GM10248 (cell line): Measurements from ENCODE around the gene MTA1.

Experiments
- CTCF ChIA-PET: fragments of 300-600 bp; sonication (Branson Sonifier 250); formaldehyde crosslinking; extraction: SDS; loops from one replicate; lab custom pipeline; 2021; ENCODE audit warnings: antibody characterized with exemption; lab: Yijun Ruan, JAX
- POLR2A ChIA-PET: fragments of 350-650 bp; sonication (Branson Sonifier 250); formaldehyde crosslinking; extraction: SDS; loops from one replicate; lab custom pipeline; 2020; ENCODE audit warnings: antibody characterized with exemption; lab: Yijun Ruan, JAX
- DNase-seq: peaks from one replicate; pipeline ENCODE4 v3.0.0; 2012; ENCODE audit errors: extremely low spot score
- TF ChIP-seq, protein P1 (sequence below): IDR thresholded peaks from 2 replicates; pipeline ENCODE4 v1.5.1; 2012; ENCODE audit warnings: mild to moderate bottlenecking, low read depth; ENCODE audit errors: extremely low read depth, missing control alignments, control extremely low read depth

MTA1 gene

DNA sequence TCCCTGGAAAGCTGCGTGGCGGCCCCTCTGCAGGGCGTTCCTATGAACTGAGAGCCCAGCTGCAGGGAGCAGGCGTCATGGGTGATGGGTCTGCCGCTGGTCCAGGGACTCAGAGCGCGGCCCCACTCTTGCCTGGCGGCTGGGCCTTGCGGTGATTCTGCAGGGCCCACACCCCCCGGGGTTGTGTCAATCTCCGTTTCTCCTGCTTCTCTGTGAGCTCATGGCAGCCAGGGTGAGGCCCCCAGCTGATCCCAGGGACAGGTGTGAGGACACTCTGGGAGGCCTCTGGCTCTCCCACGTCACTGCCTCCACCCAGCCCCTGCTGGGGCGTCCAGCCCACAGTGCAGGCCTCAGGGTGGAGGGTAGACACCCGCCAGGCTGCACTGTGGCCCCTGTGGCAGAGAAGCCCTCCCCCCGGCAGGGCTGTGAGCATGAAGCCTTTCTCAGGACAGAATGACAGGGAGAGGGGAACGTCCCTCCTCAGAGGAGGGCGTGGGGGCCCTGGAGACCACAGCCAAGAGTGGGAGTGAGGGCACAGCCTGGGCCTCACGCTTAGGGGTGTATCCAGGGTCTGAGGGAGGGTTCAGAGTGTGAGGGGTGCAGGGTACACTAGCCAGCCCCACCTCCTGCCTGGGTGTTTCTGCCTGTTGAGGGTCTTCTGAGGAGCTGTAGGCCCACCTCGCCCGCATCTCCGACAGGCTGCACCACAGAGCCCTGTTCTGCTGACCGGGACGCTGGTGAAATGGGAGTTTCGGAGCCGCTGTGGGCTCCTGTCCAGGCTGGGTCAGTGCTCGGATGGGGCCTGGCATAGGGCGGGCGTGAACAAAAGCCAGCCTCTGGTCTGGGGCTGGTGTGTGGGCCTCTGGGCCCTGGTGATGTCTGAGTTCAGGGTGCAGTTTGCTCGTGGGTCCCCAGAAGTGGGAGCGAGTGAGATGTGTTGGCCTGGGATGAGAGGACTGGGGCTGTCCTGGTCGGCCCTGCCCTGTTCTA lies 28.3 kb downstream of the MTA1 start:
- CTCF ChIA-PET = interaction anchor here (0.7 to 2.3 kb wide), 16 partner anchors 9 to 358 kb away, joined by 3 to 9 read pairs (median 4); no protein-coding TSS in a partner anchor
- POLR2A ChIA-PET = no interaction called here
- DNase-seq = no peak
- TF ChIP-seq, protein P1, sequence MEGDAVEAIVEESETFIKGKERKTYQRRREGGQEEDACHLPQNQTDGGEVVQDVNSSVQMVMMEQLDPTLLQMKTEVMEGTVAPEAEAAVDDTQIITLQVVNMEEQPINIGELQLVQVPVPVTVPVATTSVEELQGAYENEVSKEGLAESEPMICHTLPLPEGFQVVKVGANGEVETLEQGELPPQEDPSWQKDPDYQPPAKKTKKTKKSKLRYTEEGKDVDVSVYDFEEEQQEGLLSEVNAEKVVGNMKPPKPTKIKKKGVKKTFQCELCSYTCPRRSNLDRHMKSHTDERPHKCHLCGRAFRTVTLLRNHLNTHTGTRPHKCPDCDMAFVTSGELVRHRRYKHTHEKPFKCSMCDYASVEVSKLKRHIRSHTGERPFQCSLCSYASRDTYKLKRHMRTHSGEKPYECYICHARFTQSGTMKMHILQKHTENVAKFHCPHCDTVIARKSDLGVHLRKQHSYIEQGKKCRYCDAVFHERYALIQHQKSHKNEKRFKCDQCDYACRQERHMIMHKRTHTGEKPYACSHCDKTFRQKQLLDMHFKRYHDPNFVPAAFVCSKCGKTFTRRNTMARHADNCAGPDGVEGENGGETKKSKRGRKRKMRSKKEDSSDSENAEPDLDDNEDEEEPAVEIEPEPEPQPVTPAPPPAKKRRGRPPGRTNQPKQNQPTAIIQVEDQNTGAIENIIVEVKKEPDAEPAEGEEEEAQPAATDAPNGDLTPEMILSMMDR = no peak

DNA sequence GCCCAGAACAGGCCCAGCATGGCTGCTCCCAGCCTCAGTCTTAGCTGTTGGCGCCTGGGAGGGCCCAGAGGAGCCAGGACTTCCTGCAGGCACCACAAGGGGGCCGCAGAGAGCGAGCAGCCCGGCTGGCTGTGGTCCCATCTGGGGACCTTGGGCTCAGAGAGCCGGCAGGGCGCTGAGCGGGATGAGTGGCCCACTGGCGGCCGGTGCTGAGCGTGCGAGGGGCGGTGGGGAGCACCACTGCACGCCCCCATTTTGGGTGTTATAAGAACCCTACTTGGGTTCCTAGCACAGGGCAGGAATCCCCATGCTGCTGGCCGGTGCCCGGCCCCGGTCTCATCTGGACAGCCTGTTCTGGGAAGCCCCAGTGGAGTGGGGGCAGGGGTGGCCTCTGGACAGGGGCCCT lies 29.1 kb downstream of the MTA1 start:
- TF ChIP-seq, protein P1 = peak; percentile 74
- peak; percentile 85 for DNase-seq
- CTCF ChIA-PET = interaction anchor here (0.7 to 2.1 kb wide), 14 partner anchors 8 to 359 kb away, joined by 3 to 9 read pairs (median 4); no protein-coding TSS in a partner anchor
- POLR2A ChIA-PET = no interaction called here

DNA sequence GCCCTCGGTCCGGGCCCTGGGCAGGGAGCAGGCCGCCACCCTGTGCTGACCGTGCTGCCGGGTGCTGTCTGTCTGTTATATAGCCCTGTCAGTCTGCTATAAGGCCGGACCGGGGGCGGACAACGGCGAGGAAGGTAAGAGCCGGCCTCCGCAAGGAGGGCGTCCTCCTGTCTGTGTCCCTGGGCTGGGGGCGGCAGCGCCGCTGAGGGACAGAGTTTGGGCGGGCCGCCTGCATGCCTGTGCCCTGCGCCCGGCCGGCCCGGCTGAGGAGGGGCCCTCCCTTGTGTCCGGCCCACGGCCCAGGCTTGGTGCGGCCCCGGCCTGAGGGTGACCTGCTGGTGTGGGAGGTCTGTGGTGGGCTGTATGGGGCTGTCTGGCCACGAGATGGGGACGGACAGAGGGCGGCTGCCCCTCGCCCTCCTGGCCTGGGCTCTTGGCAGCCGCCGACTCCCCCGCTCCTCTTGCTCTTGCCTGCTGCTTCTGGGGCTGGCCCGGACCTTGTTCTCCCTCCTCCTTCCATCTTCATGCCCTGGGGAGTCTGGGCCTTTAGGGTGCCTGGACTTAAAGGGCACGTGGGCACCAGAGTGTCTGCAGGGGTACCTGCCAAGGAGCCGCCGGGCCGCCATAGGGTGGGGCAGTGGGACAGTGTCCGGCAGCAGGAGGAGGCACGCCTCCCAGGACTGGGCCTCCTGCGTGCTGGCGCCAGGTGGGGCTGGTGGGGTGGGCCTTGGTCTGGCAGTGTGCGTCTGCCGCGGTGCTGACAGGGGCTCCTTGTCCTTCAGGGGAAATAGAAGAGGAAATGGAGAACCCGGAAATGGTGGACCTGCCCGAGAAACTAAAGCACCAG lies 29.9 kb downstream of the MTA1 start:
- TF ChIP-seq, protein P1 = no peak
- ChIA-PET CTCF (no interaction called here), POLR2A (no interaction called here)
- no peak for DNase-seq

DNA sequence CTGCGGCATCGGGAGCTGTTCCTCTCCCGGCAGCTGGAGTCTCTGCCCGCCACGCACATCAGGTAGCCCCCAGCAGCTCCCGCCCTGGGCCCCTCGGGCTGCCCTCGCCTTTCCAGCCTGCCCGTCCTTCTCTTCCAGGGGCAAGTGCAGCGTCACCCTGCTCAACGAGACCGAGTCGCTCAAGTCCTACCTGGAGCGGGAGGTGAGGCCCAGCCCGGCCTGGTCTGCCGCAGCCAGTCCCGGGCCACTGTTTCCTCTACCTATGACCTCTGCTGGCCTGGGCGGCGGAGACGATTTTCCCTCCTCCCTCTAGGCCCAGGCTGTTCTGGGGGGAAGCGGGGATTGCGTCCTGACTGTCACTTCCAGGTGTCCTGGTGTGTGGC lies 30.5 kb downstream of the MTA1 start:
- POLR2A ChIA-PET = no interaction called here
- DNase-seq = no peak
- TF ChIP-seq, protein P1 = no peak
- CTCF ChIA-PET = no interaction called here

DNA sequence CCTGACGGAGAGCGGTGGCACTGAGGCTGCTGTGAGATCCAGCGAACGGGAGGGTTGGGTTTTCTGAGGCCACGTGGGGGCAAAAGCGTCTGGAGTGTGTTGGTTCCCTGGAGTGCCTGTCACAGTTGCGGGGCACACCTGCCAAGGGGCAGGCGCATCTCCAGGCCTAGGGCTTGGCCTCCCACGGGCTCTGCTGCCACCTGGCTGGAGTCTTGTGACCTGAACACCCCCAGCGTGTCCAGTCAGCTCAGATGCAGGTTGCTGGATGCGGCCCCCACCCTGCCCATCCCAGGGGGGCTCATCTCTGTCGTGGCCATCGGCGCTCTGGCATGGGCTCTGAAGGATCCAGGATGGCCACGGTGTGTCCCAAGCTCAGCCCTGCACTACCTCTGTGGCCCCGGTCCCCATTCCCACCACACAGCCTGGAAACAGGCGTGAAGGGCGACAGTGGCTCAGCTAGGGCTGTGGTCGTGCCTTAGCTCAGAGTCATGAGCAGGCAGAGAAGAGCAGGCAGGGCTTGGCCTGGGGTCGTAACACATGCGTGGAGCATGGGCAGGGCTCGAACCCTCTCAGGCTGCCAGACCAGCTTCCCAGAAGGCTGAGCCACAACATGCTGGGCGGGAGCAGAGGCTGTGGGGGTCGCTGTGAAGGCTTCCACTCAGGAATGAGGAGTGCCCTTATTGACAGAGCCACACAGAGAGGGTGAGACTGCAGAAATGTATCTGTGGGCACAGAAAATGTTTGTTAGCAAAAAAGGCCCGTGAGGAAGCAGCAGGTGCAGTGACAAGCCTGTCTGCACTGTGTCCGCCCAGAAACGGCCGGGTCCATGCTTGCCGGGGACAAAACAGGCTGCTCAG lies 31.5 kb downstream of the MTA1 start:
- POLR2A ChIA-PET = no interaction called here
- TF ChIP-seq, protein P1 = no peak
- DNase-seq = no peak
- CTCF ChIA-PET = interaction anchor here (0.9 to 1.6 kb wide), 3 partner anchors 26 to 80 kb away, joined by 3 to 5 read pairs (median 4); no protein-coding TSS in a partner anchor

DNA sequence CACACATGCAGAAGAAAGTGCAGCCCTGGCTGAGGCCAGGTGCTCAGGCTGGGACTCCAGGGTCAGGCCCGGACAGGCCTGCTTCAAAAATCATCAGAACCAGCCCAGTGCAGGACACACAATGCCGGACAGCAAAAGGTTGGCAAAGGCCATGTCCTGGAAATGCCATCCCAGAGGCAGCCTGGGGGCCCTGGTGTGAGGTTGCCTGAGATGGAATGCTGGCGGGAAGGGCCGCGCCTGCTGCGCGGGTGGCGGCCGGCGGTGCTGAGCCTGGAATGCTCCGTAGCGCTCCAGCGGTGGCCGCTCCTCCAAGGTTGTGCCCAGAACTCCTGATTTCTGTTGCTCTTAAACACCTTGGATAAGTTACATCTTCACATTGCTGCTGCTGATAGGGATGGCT lies 33.3 kb downstream of the MTA1 start:
- DNase-seq = no peak
- TF ChIP-seq, protein P1 = no peak
- POLR2A ChIA-PET = no interaction called here
- CTCF ChIA-PET = interaction anchor here (1.0 to 1.8 kb wide), 2 partner anchors 19 to 28 kb away, joined by 3 to 8 read pairs; no protein-coding TSS in a partner anchor
